ENCODE measurements around the gene SUN2.

DNA sequence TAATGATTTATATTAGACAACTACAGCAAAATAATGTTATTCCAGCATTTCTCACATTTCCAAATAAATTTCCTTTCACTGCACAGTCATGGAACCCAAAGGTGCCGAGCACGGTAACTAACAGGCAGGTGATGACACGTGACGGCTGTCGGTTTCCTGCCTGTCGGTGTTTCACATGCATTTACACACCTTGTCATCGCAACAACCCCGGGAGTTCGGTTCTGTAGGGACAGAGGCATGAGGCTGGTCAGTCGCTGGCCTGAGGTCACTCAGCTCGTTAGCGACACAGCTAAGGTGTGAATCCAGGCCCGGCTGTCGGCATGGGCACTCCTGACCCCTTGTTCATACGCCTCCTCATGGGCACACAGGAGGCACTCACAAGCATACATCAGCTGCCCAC, 28.2 kb upstream of the SUN2 start:
- no peak for TF ChIP-seq CTCF (IDR thresholded peaks at IDR 0.05; ENCODE audit: low read depth, low read length)
- no peak for TF ChIP-seq EZH2phosphoT487 (IDR thresholded peaks at IDR 0.05; ENCODE audit: low read depth)
